Measurements from ENCODE around the gene ERICH2. TPM values are rescaled to one million over a fixed set of nuclear protein-coding genes. Genes with fewer than 3 reads are reported as not detected.
A peak's percentile ranks its signal among the peaks of the same experiment; 100 is the strongest.

Gene ERICH2
- total RNA-seq, 6 experiments from 2014 or later = not detected

DNA sequence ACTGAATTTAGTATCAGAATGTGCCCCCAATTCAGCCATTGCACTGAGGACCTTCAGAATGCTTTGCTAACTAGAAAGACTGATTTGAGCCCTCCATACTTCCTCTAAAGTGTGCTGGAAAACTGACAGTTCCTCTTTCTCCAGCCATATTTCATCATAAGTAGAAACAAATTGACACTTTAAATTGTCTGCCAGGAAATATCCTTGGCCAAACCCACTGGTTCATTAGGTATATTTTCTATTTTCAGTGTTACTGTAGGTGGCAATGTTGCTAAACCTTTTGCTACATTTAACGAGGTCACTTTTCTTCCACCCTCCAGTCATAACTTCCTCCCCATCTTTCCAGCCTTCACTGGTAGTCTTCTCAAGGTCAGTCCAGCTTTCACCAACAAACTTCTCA is 33.5 kb upstream of the ERICH2 start:
- peaks cover 14% of the 10 kb centered on the region for H3K4me1 Mint-ChIP-seq (ENCODE audit: low read depth)
- TF ChIP-seq CTCF (IDR thresholded peaks at IDR 0.05) = no peak
- no peaks in the 10 kb centered on the region for H3K27me3 Mint-ChIP-seq (ENCODE audit: insufficient read depth)
- peaks cover 4% of the 10 kb centered on the region; the same call in 1 of the 2 replicates for H3K9me3 Mint-ChIP-seq
- no peak overlapping the region for H3K4me3 Mint-ChIP-seq
- no peak for DNase-seq
- no peak overlapping the region for H3K27ac Mint-ChIP-seq
- H3K36me3 Mint-ChIP-seq (ENCODE audit: low read depth) = no peaks in the 10 kb centered on the region

DNA sequence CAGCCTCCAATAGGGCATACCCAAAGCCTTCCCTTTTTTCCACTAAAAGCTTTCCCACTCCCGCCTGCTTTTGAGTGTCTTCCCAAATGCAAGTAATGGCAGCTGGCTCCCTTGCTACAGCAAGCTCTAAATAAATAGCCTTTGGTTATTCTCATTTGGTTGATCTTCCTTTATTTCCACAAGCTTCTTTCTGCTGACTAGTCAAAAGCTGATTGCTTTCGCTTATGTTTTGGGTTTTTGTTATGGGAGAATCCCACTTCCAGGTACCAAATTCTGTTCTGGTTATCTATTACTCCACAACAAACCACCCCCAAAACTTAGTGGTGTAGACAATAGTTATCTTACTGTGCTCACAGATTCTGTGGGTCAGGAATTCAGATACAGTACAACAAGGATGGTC is 32.8 kb upstream of the ERICH2 start:
- H3K9me3 Mint-ChIP-seq = peaks cover 4% of the 10 kb centered on the region; the same call in 1 of the 2 replicates
- peaks cover 14% of the 10 kb centered on the region for H3K4me1 Mint-ChIP-seq (ENCODE audit: low read depth)
- H3K27ac Mint-ChIP-seq = no peak overlapping the region; the same call in 1 of the 2 replicates
- TF ChIP-seq CTCF (IDR thresholded peaks at IDR 0.05) = no peak
- no peak for DNase-seq
- no peaks in the 10 kb centered on the region for H3K36me3 Mint-ChIP-seq (ENCODE audit: low read depth)
- no peak overlapping the region for H3K4me3 Mint-ChIP-seq
- no peaks in the 10 kb centered on the region for H3K27me3 Mint-ChIP-seq (ENCODE audit: insufficient read depth)

GRCh38 chr2:170737821-170738220 is 32.4 kb upstream of the ERICH2 start:
- Mint-ChIP-seq H3K4me1 (ENCODE audit: low read depth) (peaks cover 14% of the 10 kb centered on the region), H3K4me3 (no peak overlapping the region), H3K27ac (no peak overlapping the region; the same call in 1 of the 2 replicates), H3K36me3 (ENCODE audit: low read depth) (no peaks in the 10 kb centered on the region), H3K9me3 (peaks cover 4% of the 10 kb centered on the region; the same call in 1 of the 2 replicates), H3K27me3 (ENCODE audit: insufficient read depth) (no peaks in the 10 kb centered on the region)
- TF ChIP-seq CTCF (IDR thresholded peaks at IDR 0.05) = no peak
- DNase-seq = no peak

DNA sequence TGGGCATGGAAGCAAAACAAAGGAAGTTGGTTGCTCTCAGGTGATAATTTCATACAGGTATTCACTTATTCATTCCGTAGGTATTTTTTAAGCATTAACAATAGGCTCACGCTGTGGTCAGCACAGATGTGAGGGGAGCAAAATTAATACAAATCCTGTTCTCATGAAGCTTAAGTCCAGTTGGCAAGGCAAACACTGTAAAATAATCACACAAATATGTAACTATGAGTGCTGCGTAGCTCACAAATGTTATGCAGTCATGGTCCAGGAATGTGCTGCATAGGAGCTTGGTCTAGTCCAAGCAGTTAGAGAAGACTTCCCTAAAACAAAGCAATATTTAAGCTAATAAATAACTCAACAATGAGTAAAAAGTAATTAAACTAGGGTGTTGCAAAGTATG is 31.1 kb upstream of the ERICH2 start:
- no peaks in the 10 kb centered on the region for H3K36me3 Mint-ChIP-seq (ENCODE audit: low read depth)
- H3K4me1 Mint-ChIP-seq (ENCODE audit: low read depth) = peaks cover 14% of the 10 kb centered on the region
- H3K27me3 Mint-ChIP-seq (ENCODE audit: insufficient read depth) = no peaks in the 10 kb centered on the region
- H3K4me3 Mint-ChIP-seq = peak overlapping the region; percentile 11; the same call in 1 of the 2 replicates
- no peak for TF ChIP-seq CTCF (IDR thresholded peaks at IDR 0.05)
- peak overlapping the region; percentile 74 for H3K27ac Mint-ChIP-seq
- peaks cover 4% of the 10 kb centered on the region; the same call in 1 of the 2 replicates for H3K9me3 Mint-ChIP-seq
- peak; percentile 85 for DNase-seq

GRCh38 chr2:170739507-170740046 is 30.6 kb upstream of the ERICH2 start:
- no peak overlapping the region for H3K4me3 Mint-ChIP-seq
- H3K4me1 Mint-ChIP-seq (ENCODE audit: low read depth) = peaks cover 14% of the 10 kb centered on the region
- DNase-seq = no peak
- TF ChIP-seq CTCF (IDR thresholded peaks at IDR 0.05) = no peak
- no peaks in the 10 kb centered on the region for H3K36me3 Mint-ChIP-seq (ENCODE audit: low read depth)
- peaks cover 4% of the 10 kb centered on the region; the same call in 1 of the 2 replicates for H3K9me3 Mint-ChIP-seq
- no peak overlapping the region for H3K27ac Mint-ChIP-seq
- no peaks in the 10 kb centered on the region for H3K27me3 Mint-ChIP-seq (ENCODE audit: insufficient read depth)
